ENCODE data around the gene ZNF689.

ZNF689 gene

DNA sequence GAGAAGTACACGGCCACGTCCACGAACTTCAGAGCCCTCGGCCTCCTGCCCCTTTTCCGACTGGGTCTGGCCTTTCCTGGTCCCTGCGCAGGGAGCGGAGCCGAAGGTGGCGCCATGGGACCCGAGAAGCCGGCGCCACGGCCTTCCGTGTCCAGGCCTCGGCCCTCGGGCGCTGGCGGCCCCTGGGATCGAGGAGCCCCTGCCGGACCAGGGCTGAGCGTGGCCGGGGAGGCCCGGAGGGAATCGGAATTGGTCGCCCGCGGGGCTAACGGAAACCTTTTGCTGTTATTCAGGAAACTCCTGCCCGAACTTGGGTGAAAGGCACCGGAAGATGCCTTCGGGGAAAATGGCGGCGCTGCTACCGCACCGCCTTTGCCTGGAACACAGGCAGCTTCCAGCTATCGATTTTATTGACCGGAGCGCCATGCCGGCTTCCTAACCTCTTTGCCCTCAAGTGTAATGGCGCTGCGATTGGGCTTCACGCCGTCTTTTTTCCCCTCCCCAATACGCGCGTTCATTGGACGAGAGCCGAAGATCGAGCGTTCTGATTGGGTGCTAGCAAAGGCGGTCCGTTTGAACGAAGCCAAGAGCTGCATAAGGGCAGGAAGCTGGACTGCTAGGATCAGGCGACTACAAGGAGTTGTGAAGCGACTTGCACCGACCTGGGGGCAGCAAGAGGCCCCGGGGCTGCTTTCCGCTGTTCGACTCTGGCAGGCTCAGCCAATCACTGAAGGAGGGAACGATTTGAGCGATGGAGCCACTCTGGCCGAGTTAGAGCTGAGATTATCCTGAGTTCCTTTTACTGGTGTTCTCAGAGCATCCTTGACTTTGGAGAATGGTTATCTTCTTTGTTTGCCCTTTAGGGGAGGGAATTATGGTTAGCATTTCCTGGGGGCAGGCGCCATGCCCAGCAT is at the start of gene ZNF689:
ZNF689 (minus strand) TSS at position 464 of the 914 bp plus-strand sequence; CDS start at position 116, 348 bp downstream.
- DNase-seq (ENCODE audit: low read depth in 1 of 2, low spot score in 1 of 2) = peak; percentile 87 to 88

DNA sequence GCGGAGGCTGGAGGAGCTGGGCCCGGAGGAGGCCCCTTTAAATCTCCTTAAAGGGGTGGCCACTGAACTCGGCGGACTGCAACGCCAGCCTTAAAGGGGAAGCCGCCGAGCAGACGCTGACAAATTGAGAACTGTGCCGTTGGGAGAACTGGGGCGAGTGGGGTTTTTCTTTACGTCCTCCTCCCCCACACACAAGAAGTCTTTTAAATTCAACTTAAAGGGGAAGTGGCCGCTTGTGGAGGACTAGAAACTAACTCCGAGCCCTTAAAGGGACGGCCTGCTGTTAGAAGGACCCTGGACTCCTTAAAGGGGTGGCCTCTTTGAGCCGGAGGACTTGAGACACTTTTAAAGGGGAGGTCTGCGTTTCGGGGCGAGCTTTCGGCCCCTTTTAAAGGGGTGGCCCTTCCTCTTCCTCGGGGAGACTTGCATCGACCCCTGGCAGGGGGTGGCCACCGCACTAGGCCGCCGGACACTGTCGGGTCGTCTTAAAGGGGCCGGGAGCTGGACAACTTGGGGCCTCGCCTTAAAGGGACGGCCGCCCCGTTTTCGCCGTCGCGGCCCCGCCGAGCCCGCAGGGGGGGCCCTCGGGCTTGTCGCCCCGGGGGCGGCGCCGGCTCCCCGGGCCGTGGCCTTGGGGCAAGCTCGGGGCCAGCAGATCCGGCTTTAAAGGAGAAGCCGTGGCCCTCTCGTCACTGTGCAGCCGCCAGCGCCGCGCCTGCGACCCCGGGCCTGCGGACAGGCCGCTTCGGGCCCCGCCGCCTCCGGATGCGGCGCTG is 48.7 kb upstream of the ZNF689 start:
- no peak for DNase-seq (ENCODE audit: low read depth in 1 of 2, low spot score in 1 of 2)

DNA sequence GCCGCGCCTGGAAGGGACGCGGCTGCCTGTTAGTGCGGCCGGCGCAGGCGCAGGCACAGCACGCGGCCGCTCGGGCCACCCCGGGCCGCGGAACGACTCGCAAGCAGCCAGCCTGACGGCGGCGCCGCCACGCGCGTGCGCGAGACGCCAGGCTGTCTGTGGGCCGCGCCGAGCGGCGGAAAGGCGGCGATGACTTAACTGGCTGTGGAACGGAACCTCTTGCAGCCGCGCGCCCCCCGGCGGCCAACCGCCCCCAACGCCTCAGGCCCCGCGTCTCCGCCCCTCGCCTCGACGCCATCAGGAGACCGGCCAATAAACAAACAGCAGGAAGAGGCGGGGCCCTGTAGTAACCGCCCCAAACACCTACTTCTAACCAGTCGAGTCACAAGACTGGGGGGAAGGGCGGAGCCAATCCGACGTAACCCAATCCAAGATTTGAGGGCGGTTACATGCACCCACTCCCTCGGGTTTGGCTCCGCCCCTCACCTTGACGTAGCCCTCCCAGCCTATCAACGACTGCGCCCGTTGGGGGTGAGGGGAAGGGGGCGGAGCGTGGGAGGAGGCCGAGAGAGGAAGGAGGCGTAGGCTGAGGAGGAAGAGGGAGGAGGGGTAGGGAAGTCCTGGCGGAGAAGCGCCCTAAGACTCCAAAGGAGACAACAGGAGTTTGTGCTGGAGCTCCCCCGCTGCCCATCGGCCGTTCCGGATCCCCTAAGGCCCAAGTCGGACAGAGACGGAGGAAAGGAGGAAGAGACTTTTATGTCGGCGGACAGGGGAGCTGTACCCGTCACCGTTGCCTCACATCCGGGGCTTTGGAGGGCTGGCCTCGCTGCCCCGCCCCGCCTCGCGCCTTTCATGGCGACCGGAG is 47.9 kb upstream of the ZNF689 start, which contains the start of gene FBRS:
FBRS (plus strand) TSS at position 566 of the 865 bp plus-strand sequence. CDS start 1,088 bp downstream, outside the sequence.
- peak; percentile 99 to 100 for DNase-seq (ENCODE audit: low read depth in 1 of 2, low spot score in 1 of 2)

DNA sequence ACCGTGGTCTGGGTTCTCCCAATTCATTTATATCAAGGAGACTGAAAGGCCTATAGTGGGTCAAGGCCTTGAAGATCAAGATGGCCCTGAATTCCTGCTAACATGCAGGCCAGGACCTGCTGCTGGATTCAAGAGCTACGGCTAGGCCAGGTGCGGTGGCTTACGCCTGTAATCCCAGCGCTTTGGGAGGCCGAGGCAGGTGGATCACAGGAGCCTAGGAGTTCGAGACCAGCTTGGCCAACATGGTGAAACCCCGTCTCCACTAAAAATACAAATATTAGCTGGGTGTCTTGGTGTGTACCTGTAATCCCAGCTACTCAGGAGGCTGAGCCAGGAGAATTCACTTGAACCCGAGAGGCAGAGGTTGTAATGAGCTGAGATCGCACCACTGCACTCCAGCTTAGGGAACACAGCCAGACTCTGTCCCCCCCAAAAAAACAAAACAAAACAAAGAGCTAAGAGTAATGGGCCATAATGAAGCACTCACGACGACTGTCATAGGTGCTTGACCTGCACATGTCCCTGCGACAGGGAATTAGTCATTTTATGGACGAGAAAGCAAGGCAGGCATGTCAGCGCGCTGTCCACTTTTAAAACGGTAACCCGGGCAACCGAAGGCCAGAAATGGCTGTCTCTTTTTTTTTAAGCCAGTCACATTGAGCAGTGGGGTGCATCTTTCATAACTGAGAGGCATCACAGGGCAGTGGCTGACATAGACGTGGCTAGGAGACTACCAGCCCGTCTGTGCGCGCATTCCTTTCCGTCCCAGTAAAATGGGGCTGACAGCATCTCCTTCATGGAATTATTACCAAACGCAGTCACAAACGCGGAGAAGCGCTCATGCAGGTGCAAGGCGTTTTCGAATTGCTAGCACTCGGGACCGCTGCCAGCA is 47.0 kb upstream of the ZNF689 start:
- DNase-seq (ENCODE audit: low read depth in 1 of 2, low spot score in 1 of 2) = no peak

DNA sequence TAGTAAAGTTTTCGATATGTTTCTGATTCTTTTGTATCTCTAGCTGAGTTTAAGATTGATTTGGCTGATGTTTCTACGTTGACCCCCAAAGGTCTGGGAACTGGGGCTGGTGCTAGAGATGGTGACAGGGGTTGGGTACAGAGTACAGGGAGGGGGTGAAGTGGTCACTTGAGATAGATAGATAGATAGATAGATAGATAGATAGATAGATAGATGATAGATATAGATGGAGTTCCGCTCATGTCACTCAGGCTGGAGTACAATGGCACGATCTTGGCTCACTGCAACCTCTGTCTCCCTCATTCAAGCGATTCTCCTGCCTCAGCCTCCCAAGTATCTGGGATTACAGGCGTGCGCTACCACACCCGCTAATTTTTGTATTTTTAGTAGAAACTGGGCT is 46.2 kb upstream of the ZNF689 start:
- DNase-seq (ENCODE audit: low read depth in 1 of 2, low spot score in 1 of 2) = no peak

DNA sequence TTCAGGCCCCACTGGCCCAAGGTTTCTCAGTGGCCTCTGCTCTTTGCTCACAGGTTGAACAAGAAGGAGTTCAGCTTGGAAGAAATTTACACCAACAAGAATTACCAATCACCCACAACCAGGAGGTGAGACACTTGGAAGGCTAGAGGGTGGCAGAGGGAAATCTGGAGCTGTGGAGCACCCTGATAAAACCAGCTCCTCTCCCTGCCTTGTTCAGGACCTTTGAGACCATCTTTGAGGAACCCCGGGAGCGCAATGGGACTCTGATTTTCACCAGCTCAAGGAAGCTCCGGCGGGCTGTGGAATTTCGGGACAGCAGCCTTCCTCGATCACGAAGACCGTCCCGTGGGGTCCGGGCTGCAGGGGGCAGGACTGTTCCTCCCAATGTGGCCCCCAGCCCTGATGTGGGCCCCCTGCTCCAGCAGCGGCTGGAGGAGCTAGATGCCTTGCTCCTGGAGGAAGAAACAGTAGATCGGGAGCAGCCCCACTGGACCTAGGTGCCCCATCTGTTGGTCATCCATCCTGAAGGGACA is 45.7 kb upstream of the ZNF689 start:
- DNase-seq (ENCODE audit: low read depth in 1 of 2, low spot score in 1 of 2) = no peak

DNA sequence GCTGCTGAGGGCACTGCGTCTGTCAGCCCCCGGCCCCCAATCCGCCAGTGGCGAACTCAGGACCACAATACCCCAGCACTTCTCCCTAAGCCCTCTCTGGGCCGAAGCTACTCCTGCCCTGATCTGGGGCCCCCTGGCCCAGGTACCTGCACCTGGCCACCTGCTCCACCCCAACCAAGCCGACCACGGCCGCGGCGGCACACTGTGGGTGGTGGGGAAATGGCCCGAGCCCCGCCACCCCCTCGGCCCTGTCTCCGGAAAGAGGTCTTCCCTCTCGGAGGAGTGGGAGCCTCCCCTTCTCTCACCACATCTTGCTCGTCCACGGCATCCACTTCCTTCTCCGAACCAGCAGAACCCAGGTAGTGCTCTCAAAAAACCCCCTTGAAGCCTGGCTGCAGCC is 44.7 kb upstream of the ZNF689 start:
- DNase-seq (ENCODE audit: low read depth in 1 of 2, low spot score in 1 of 2) = no peak

DNA sequence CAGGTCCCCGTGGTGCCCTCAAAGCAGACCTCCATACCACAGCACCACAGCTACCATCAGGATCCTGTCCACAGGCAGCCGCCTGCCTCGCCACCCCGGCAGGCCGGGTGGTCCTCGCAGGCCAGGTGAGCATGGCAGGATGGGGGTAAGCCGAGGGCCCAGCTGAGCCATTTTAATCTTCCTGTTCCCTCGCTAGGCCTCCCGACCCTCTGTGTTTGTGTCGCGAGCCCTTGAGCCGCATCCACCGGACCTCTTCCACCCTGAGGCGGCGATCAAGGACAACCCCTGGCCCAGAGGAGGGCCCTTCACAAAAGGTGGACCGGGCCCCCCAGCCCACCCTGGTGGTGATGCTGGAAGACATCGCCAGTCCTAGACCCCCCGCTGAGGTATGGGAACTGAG is 42.5 kb upstream of the ZNF689 start:
- DNase-seq (ENCODE audit: low read depth in 1 of 2, low spot score in 1 of 2) = no peak

DNA sequence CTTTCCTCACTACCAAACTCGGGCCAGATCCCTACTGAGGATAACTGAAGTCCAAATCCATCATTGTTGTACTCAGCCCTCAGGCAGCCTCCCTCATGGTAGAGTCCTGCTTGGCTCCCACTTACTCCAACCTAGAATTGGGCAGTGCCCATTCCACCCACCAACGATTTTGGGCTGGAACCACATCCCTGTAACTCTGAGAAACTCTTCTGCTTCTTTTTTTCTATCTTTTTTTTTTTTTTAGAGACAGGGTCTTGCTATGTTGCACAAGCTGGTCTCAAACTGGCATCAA is 41.8 kb upstream of the ZNF689 start:
- no peak for DNase-seq (ENCODE audit: low read depth in 1 of 2, low spot score in 1 of 2)

DNA sequence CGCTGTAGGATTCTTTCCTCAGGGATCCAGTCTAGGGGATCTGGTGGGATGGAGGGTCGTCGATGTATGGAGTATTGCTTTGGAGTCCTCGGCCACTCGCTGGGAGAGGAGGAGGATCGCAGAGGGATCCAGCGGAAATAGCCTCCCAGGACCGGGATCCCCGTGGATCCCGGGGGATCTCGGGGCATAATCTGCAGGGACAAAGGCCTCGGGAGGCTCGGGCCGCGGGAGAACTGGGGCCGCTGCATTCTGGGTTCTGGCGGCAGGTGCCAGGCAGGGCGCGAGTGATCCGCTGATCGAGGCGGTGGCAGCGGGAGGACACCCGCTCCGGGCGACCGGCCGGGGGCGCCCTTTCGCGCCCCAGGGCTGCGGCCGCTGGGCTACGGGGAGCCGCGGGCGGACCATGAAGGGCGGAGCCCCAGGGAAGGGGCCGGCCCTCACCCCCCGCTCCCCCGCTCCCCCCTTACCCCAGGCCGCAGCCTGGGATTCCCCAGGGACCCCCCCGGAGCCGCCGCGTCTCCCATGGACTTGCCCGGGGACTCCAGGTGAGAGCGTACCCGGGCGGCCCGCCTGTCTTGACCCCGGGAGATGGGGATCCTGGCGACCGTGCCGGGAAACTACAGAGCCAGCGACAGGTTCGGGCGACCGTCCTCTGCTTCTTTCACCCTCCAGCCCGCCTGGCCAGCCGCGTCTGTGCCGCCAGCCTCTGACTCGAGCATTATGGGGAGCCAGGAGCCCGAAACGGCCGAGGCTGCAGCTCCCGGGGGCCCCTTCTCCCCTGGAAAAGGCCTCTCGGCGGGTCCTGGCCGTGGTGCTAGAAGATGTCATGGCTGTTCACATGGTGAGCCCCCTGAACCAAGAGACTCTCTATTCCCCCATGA is 41.2 kb upstream of the ZNF689 start:
- peak; percentile 65 to 72 for DNase-seq (ENCODE audit: low read depth in 1 of 2, low spot score in 1 of 2)

DNA sequence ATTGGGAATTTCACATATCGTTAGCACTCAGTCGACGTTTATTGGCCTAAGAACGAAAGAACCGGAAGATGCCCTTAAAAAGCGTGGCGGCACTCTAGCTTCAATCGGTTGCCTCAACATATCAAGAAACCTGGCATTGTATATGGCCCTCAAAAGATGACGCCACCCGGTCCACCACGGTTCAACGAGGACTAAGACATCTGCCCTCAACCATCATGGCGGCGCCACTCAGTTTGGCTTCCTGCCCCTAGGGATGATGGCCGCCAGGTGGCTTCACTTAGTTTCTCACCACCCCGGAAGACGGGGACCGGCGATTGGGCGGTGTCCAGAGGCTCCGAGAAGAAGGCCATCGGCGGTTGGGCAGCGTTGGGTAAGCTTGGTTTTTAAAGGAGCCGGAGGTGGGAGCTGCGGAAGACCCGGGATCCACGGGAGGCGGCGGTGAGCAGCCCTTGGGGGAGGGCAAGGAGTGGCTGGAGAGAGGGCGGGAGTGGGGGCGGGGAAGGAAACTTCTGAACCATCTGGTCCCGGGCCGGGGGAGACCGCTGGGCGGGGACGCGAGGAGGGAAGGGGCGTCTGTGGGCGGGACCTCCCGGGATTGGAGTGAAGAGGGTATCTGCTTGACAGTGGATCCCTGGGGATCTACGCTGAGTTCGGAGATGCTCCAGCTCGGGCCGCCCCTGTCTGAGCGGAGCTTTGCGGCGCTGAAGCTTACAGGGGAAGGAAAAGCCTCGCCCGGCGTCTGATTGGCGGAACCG is 40.4 kb upstream of the ZNF689 start, which contains the start of gene PRR14:
PRR14 (plus strand) TSS at position 592 of the 755 bp plus-strand sequence. CDS start 686 bp downstream, outside the sequence.
- peak; percentile 95 to 96 for DNase-seq (ENCODE audit: low read depth in 1 of 2, low spot score in 1 of 2)

DNA sequence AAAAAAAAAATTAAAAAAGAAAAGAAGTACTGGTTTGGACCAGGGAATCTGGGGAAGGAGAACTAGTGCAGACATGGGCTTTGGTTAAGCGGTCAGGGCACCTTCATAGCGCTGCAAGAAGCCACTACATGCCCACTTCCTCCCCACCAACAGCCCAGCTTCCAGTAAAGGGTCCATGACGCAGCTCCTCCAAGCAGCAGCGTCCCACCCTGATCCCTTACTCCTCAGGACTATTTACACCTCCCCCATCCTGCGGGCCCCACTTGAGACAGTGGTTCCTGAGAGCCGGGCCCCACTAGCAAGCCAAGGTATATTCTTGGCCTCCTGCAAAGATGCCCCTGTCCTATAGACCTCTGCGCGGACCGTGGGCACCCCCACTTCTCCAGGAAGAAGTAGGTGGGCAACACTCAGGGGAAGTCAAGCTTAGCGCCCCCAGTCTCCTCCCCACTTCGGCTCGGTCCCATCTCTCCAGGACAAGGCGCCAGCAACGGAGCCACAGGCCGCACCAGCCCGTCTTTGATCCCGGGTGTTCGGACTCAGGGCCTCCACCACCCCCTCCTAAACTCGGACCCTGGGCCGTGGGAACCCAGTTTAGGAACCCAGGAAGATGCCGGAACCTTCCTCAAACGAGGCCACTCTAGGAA is 39.7 kb upstream of the ZNF689 start:
- no peak for DNase-seq (ENCODE audit: low read depth in 1 of 2, low spot score in 1 of 2)

DNA sequence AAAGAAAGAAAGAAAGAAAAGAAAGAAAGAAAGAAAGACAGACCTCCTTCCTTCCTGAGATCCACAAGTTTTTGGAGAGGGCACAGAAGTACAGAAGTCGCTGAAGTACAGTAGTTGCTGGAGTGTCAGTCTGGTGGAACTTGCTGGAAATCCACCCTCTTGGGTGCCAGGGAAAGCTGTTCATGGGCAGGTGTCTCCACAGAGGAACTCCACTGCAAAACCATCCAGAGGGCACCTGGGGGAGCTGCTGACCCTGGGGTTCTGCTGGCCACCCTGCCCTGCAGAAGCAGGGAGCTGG is 37.0 kb upstream of the ZNF689 start:
- DNase-seq (ENCODE audit: low read depth in 1 of 2, low spot score in 1 of 2) = no peak

DNA sequence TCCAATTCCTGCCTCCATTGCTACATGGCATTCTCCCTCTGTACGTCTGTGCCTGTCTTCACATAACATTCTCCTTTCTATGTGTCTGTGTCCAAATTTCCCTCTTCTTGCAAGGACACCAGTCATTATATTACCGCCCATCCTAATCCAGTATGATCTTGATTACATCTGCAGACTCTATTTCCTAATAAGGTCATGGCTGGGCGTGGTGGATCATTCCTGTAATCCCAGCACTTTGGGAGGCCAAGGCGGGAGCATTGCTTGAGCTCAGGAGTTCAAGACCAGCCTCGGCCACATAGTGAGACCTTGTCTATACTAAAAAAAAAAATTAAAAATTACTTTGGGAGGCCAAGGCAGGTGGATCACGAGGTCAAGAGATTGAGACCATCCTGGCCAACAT is 35.5 kb upstream of the ZNF689 start:
- no peak for DNase-seq (ENCODE audit: low read depth in 1 of 2, low spot score in 1 of 2)

DNA sequence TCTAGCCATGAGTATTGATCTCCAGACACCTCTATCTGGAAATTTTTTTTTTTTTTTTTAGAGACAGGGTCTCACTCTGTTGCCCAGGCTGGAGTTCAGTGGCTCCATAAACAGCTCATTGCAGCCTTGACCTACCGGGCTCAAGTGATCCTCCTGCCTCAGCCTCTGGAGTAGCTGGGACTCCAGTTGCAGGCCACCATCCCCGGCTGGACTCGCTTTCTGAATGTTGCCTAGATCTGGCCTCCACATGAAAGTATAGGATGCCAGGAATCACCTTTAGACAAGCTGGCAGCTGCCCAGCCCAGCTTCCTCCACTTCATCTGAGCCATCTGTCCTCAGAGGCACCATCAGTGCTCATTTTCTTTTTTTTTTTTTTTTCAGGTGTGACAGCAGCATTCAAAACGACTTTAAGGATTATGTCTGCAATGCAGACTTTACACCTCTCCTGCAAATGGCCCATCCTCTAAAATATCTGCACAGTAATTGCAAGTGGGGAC is 34.2 kb upstream of the ZNF689 start:
- no peak for DNase-seq (ENCODE audit: low read depth in 1 of 2, low spot score in 1 of 2)

DNA sequence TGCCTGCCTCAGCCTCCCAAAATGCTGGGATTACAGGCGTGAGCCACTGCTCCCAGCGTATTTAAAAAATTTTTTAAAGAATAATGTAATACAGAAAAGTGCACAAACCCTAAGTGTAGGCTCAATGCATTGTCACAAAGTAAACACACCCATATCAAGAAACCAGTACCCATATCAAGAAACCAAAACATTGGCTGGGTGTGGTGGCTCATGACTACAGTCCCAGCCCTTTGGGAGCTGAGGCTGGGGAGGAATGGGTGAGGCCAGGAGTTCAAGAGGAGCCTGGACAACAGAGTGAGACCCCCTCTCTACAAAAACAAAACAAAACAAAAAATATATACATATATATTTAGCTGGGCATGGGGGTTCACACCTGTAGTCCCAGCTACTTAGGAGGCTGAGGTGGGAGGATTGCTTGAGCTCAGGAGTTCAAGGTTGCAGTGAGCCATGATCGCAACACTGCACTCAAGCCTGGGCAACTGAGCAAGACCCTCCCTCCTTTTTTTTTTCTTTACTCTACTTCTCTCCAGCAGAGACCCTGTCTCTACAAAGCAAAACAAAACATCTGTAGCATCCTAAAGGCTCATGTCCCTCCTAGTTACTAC is 31.3 kb upstream of the ZNF689 start:
- DNase-seq (ENCODE audit: low read depth in 1 of 2, low spot score in 1 of 2) = no peak

DNA sequence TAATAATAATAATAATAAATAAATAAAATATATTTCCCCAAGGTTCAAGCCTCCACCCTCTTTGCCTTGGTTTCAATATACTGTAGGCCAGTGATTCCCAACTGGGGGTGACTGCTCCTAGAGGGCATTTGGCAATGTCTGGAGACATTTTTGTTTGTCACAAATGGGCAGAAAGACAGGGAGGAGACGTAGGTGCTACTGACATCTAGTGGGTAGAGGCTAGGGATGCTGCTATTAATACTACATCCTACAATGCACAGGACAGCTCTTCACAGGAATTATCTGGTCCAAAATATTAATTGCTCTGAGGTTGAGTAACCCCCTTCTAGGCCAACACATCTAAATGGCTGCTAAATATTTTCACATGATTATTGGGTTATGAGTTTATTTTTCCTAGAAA is 27.8 kb upstream of the ZNF689 start:
- DNase-seq (ENCODE audit: low read depth in 1 of 2, low spot score in 1 of 2) = no peak

Data from stimulated activated CD4-positive, alpha-beta T cell treated with anti-CD3 and anti-CD28 coated beads, Interleukin-15, amount 100 ng/mL, for 1 hour (primary cell).